ENCODE data around the gene MIB2. TPM values are rescaled to one million over a fixed set of nuclear protein-coding genes. Genes with fewer than 3 reads are reported as not detected.
"Not testable (repeated sequence)": the region's sequence is repeated elsewhere in the genome, so short reads cannot be mapped to it uniquely, and the experiment has no call there.

The MIB2 gene
- total RNA-seq, 1 experiment from 2014 or later: 32.4 TPM

DNA sequence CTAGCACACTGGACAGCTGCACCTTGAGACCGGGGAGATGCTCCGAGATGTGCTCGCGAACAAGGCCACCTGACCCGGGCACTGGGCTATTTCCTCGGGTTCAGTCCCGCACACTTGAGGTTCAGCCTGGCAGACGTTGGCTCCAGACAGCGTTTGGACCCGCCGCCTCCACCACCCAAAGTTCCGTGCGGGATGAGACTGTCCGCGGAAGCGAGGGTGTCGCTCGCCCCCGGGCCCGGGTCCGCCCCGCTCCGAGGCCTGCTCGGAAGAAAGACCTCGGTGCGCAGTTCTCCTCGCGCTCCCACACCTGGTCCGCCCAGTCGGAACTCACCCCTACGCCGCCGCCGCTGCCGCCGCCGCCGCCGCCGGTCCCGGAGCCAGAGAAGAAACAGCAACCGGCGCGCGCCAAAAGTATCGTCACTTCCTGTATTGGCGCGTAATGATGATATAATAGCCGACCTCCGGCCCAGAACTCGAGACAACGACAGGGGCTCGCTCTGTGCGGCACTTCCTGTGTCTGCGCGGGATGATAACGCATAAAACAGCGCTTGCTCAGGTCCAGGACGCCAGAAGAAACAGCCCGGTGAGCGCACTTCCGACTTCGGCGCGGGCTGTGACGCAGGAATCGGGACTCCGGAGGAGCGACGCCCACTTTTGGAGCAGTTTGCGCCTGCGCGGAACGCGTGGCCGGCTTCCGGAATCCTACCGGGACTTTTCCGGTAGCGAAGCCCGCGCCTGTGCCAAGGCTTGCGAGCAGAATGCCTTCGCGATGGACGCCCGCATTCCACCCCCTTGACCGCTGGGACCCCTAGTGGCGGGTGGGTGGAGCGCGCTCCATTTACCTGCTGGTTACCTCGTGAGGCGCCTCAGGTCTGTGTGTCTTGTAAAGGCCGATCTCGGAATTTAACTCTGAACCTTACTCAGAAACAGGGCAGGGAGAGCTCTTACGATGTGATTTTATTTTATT is 43.6 kb downstream of the MIB2 start, which contains the start of gene CDK11B:
Gene CDK11B, minus strand, starts transcription at position 422 of the 967 bp plus-strand sequence. CDS start 1,519 bp downstream, outside the sequence.
- H3K27me3 Mint-ChIP-seq (ENCODE audit: insufficient read depth, unreplicated experiment); POLR2A ChIA-PET; H3K9me3 ChIP-seq; BruUV-seq (replicated peaks); H3K36me3 ChIP-seq (ENCODE audit: control insufficient read depth, insufficient read depth, low read length); H3K4me1 ChIP-seq; H3K4me1 Mint-ChIP-seq (ENCODE audit: low read depth, unreplicated experiment); H3K9me3 Mint-ChIP-seq (ENCODE audit: unreplicated experiment); intact Hi-C loops (cut with micrococcal nuclease; ENCODE audit: unreplicated experiment); CTCF ChIA-PET; H3K27me3 ChIP-seq (replicated peaks; ENCODE audit: control insufficient read depth, insufficient read depth, low read length): not testable (repeated sequence)
- H3K4me3 ChIP-seq (ENCODE audit: low read depth, low read length): peak within 1 kb of the TSS; percentile 37
- peak; percentile 95 to 98 for DNase-seq
- Mint-ChIP-seq H3K36me3 (ENCODE audit: insufficient read depth, unreplicated experiment) (peaks cover 22% of the 10 kb centered on the region), H3K4me3 (ENCODE audit: unreplicated experiment) (peak within 1 kb of the TSS; percentile 79), H3K27ac (ENCODE audit: unreplicated experiment) (peak within 1 kb of the TSS; percentile 84)

DNA sequence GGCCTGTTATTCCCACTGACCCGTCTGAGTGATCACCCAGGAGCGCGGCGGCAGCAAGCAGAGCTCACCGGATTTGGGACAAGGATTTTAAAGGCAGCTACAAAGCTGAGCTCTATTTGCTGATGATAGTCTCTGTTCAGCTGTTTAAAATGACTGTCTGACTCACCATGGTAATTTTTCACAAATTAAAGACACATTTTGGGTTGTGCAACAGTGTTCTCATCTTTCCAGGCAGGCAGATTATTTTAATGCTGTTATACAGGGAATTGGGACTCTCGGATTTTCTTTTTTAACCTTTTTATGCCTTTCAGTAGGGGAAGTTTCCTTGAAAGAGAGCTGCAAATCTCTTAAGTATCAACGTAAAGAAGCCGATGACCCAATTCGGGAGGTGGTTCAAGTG is 47.1 kb downstream of the MIB2 start:
- DNase-seq; CTCF ChIA-PET; BruUV-seq (replicated peaks); H3K27me3 ChIP-seq (replicated peaks; ENCODE audit: control insufficient read depth, insufficient read depth, low read length); H3K27me3 Mint-ChIP-seq (ENCODE audit: insufficient read depth, unreplicated experiment); H3K27ac Mint-ChIP-seq (ENCODE audit: unreplicated experiment); H3K4me3 Mint-ChIP-seq (ENCODE audit: unreplicated experiment); intact Hi-C loops (cut with micrococcal nuclease; ENCODE audit: unreplicated experiment); H3K9me3 Mint-ChIP-seq (ENCODE audit: unreplicated experiment); H3K4me1 ChIP-seq; H3K4me3 ChIP-seq (ENCODE audit: low read depth, low read length); H3K4me1 Mint-ChIP-seq (ENCODE audit: low read depth, unreplicated experiment); H3K9me3 ChIP-seq; POLR2A ChIA-PET; H3K36me3 ChIP-seq (ENCODE audit: control insufficient read depth, insufficient read depth, low read length): not testable (repeated sequence)
- peaks cover 11% of the 10 kb centered on the region for H3K36me3 Mint-ChIP-seq (ENCODE audit: insufficient read depth, unreplicated experiment)

DNA sequence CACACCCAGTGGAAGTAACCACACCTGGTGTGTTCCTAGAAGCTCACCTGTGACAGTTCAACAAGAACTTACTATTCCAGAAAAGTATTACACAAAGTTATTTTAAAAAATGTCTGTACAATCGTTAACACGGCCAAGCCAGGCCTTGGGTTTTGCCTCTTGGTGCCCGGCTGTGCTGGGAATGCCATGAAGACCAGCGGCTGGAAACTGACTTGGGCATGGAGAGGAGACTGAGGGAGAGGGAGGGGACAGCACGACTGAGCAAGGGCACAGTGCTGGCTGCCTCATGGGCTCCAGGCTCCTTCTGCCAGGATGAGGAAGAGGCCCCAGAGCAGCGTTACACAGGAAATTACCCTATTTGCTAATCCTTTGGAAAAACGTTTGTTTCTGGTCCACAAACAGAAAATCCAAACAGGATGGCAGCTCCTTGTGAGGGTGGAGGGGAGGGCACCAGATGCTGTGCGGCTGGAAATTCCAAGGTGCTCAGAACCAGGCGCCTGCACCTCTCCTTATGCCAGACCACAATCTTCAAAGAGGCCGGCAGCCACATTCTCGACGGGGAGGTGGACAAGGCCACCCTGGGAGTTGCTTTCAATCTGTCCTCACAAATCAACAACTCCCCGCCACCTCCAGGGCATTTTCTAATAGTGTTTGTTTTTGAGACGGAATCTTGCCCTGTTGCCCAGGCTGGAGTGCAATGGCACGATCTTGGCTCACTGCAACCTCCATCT is 47.7 kb downstream of the MIB2 start:
- H3K9me3 ChIP-seq; H3K27ac Mint-ChIP-seq (ENCODE audit: unreplicated experiment); H3K9me3 Mint-ChIP-seq (ENCODE audit: unreplicated experiment); CTCF ChIA-PET; H3K4me3 Mint-ChIP-seq (ENCODE audit: unreplicated experiment); H3K4me1 ChIP-seq; H3K36me3 ChIP-seq (ENCODE audit: control insufficient read depth, insufficient read depth, low read length); H3K27me3 ChIP-seq (replicated peaks; ENCODE audit: control insufficient read depth, insufficient read depth, low read length); POLR2A ChIA-PET; intact Hi-C loops (cut with micrococcal nuclease; ENCODE audit: unreplicated experiment); H3K27me3 Mint-ChIP-seq (ENCODE audit: insufficient read depth, unreplicated experiment); H3K4me1 Mint-ChIP-seq (ENCODE audit: low read depth, unreplicated experiment); DNase-seq; H3K4me3 ChIP-seq (ENCODE audit: low read depth, low read length); BruUV-seq (replicated peaks): not testable (repeated sequence)
- H3K36me3 Mint-ChIP-seq (ENCODE audit: insufficient read depth, unreplicated experiment): peaks cover 13% of the 10 kb centered on the region

DNA sequence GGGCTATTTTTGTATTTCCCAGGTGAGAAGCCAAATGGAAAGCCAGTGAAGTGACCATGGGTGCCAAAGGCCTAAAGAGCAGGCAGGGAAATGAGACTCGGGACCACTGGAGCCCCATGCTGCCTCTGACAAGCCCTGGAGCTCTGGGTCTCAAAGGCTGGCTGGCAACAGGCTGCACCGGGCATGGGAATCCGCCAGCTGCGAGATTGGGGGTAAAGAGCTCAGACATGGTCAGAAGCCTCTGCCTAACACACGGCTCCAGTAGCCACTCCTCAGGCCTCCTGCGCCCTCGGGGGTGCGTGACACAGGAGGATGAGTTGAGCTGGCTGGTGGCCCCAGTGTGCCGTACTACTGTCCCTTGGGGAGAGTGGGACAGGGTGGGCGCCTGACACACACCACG is 49.0 kb downstream of the MIB2 start:
- not testable (repeated sequence) for H3K4me3 Mint-ChIP-seq (ENCODE audit: unreplicated experiment); BruUV-seq (replicated peaks)

More for the DNA sequence above, 49.0 kb downstream of the MIB2 start:
- H3K4me1 ChIP-seq; CTCF ChIA-PET; H3K4me1 Mint-ChIP-seq (ENCODE audit: low read depth, unreplicated experiment); DNase-seq; H3K4me3 ChIP-seq (ENCODE audit: low read depth, low read length); H3K36me3 Mint-ChIP-seq (ENCODE audit: insufficient read depth, unreplicated experiment); H3K9me3 Mint-ChIP-seq (ENCODE audit: unreplicated experiment); POLR2A ChIA-PET; H3K27me3 ChIP-seq (replicated peaks; ENCODE audit: control insufficient read depth, insufficient read depth, low read length); H3K36me3 ChIP-seq (ENCODE audit: control insufficient read depth, insufficient read depth, low read length); H3K9me3 ChIP-seq; H3K27ac Mint-ChIP-seq (ENCODE audit: unreplicated experiment); H3K27me3 Mint-ChIP-seq (ENCODE audit: insufficient read depth, unreplicated experiment); intact Hi-C loops (cut with micrococcal nuclease; ENCODE audit: unreplicated experiment): not testable (repeated sequence)

Measured in Caco-2 (cell line).